Esophagus muscularis mucosa (tissue), 4 donors: Measurements from ENCODE around the gene TOR1AIP2.

ENCODE experiments used
- CTCF ChIP-seq, 3 experiments: fragments of 200-600 bp in 2 of 3; fragments of 450-650 bp in 1 of 3; sonication (generic) in 2 of 3; IDR thresholded peaks; one replicate each; pipeline ENCODE4 v1.5.1; 2017 to 2019; ENCODE audit warnings: antibody characterized with exemption in 3 of 3, mild to moderate bottlenecking in 2 of 3, moderate library complexity in 1 of 3
- EP300 ChIP-seq: sonication (generic); formaldehyde crosslinking; IDR thresholded peaks from one replicate; pipeline ENCODE4 v1.6.1; 2017; ENCODE audit warnings: antibody characterized with exemption
- POLR2A ChIP-seq: fragments of 450-650 bp; IDR thresholded peaks from one replicate; pipeline ENCODE4 v1.6.1; 2017; ENCODE audit warnings: antibody characterized with exemption, moderate library complexity, mild to moderate bottlenecking, low read depth

DNA sequence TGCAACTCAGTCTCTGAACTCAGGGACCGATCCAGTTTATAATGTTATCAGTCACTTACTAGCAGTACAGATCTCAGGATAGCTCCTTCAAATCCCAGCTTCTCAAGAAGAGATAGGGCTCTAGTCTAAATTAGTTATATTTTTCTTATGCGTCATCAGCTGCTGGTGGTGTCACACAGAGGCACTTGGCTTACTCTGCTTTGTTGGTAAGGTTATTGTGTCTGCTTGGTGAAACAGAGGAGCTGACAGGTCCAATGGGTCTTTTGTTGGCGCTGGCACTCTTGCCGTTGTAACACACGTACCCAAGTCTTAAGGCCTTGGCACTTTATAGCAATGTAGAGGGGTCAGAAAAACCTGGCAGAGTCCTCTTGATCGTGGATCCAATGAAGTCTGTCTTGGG is 12.2 kb downstream of the TOR1AIP2 start:
- TF ChIP-seq CTCF (IDR thresholded peaks at IDR 0.05) (no peak), POLR2A (no peak), EP300 (no peak)
